Measurements from ENCODE around the gene DTNBP1.

The DTNBP1 gene

DNA sequence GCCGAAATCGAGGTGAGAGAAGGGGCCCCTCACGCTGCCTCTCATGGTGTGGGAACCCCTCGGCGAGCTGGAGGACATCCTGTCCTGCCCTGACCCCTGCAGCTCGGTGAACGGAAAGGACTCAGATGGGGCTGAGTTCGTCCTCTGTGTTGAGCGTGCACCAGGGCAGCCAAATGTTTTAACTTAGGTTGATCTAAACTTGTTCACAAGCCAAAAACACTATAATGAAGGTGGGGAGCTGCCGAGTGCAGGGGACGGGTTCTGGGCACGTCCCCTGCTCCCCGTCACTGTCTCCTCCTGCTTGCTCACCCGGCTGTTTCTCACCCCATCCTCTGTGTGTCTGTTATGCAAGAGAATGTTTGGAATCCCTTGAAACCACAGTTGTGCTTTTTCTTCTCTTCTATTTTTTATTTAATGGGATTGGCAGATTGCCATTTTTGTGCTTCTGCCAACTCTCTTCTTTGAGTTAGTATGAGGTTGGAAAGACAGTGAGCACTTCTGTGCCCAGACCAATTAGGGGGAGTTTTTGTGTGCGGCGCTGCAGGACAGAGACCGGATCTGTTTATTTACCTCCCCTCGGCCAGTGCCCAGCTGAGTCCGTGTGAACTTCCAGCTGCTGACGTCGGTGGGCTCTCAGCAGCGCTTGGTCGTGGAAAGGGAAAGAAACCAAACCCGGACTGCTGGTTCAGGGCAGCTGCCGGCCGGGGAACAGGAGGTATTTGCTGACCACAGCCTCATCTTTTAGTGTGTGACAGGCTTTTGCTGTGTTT lies 158.1 kb downstream of the DTNBP1 start (continued):
- TF ChIP-seq, protein P1, sequence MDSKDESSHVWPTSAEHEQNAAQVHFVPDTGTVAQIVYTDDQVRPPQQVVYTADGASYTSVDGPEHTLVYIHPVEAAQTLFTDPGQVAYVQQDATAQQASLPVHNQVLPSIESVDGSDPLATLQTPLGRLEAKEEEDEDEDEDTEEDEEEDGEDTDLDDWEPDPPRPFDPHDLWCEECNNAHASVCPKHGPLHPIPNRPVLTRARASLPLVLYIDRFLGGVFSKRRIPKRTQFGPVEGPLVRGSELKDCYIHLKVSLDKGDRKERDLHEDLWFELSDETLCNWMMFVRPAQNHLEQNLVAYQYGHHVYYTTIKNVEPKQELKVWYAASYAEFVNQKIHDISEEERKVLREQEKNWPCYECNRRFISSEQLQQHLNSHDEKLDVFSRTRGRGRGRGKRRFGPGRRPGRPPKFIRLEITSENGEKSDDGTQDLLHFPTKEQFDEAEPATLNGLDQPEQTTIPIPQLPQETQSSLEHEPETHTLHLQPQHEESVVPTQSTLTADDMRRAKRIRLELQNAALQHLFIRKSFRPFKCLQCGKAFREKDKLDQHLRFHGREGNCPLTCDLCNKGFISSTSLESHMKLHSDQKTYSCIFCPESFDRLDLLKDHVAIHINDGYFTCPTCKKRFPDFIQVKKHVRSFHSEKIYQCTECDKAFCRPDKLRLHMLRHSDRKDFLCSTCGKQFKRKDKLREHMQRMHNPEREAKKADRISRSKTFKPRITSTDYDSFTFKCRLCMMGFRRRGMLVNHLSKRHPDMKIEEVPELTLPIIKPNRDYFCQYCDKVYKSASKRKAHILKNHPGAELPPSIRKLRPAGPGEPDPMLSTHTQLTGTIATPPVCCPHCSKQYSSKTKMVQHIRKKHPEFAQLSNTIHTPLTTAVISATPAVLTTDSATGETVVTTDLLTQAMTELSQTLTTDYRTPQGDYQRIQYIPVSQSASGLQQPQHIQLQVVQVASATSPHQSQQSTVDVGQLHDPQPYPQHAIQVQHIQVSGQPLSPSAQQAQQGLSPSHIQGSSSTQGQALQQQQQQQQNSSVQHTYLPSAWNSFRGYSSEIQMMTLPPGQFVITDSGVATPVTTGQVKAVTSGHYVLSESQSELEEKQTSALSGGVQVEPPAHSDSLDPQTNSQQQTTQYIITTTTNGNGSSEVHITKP (tag by site-specific recombination; IDR thresholded peaks at IDR 0.05): peak; percentile 87
- no peak for TF ChIP-seq ZNF677 (tag by site-specific recombination; IDR thresholded peaks at IDR 0.05)
- no peak for TF ChIP-seq ZNF76 (tag by site-specific recombination; IDR thresholded peaks at IDR 0.05; ENCODE audit: borderline replicate concordance, low read depth)
- no peak for TF ChIP-seq ZNF501 (tag by site-specific recombination; IDR thresholded peaks at IDR 0.05)
- no peak for TF ChIP-seq ZNF48 (tag by site-specific recombination; IDR thresholded peaks at IDR 0.05)
- TF ChIP-seq ZNF561 (tag by site-specific recombination; IDR thresholded peaks at IDR 0.05; ENCODE audit: borderline replicate concordance): peak; percentile 66; the same call in 1 of the 2 replicates
- TF ChIP-seq ZNF223 (tag by site-specific recombination; IDR thresholded peaks at IDR 0.05): no peak
- TF ChIP-seq, protein P2, sequence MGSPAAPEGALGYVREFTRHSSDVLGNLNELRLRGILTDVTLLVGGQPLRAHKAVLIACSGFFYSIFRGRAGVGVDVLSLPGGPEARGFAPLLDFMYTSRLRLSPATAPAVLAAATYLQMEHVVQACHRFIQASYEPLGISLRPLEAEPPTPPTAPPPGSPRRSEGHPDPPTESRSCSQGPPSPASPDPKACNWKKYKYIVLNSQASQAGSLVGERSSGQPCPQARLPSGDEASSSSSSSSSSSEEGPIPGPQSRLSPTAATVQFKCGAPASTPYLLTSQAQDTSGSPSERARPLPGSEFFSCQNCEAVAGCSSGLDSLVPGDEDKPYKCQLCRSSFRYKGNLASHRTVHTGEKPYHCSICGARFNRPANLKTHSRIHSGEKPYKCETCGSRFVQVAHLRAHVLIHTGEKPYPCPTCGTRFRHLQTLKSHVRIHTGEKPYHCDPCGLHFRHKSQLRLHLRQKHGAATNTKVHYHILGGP (tag by site-specific recombination; IDR thresholded peaks at IDR 0.05): 0 out of 2 replicates have a peak, but pooled peaks have one; percentile 12
- TF ChIP-seq, protein P3, sequence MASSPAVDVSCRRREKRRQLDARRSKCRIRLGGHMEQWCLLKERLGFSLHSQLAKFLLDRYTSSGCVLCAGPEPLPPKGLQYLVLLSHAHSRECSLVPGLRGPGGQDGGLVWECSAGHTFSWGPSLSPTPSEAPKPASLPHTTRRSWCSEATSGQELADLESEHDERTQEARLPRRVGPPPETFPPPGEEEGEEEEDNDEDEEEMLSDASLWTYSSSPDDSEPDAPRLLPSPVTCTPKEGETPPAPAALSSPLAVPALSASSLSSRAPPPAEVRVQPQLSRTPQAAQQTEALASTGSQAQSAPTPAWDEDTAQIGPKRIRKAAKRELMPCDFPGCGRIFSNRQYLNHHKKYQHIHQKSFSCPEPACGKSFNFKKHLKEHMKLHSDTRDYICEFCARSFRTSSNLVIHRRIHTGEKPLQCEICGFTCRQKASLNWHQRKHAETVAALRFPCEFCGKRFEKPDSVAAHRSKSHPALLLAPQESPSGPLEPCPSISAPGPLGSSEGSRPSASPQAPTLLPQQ (tag by site-specific recombination; IDR thresholded peaks at IDR 0.05): peak; percentile 47; the same call in 1 of the 2 replicates
- TF ChIP-seq ZNF292 (tag by site-specific recombination; IDR thresholded peaks at IDR 0.05; ENCODE audit: borderline replicate concordance, low read depth): no peak
- TF ChIP-seq ZSCAN30 (tag by site-specific recombination; IDR thresholded peaks at IDR 0.05): peak; percentile 77; the same call in 1 of the 2 replicates
- no peak; the same call in 1 of the 2 replicates for TF ChIP-seq ZNF654 (tag by site-specific recombination; IDR thresholded peaks at IDR 0.05; ENCODE audit: low read depth)
- no peak for TF ChIP-seq ZNF701 (tag by site-specific recombination; IDR thresholded peaks at IDR 0.05)
- TF ChIP-seq ZNF24 (tag by site-specific recombination; IDR thresholded peaks at IDR 0.05): peak; percentile 71; the same call in 1 of the 2 replicates
- TF ChIP-seq ZNF341 (tag by site-specific recombination; IDR thresholded peaks at IDR 0.05; ENCODE audit: low read depth): 0 out of 2 replicates have a peak, but pooled peaks have one; percentile 13
- no peak for TF ChIP-seq ZNF610 (tag by site-specific recombination; IDR thresholded peaks at IDR 0.05; ENCODE audit: borderline replicate concordance)
- TF ChIP-seq KLF16 (tag by site-specific recombination; IDR thresholded peaks at IDR 0.05): no peak
- TF ChIP-seq ZNF221 (tag by site-specific recombination; IDR thresholded peaks at IDR 0.05; ENCODE audit: borderline replicate concordance): no peak
- TF ChIP-seq, protein P4, sequence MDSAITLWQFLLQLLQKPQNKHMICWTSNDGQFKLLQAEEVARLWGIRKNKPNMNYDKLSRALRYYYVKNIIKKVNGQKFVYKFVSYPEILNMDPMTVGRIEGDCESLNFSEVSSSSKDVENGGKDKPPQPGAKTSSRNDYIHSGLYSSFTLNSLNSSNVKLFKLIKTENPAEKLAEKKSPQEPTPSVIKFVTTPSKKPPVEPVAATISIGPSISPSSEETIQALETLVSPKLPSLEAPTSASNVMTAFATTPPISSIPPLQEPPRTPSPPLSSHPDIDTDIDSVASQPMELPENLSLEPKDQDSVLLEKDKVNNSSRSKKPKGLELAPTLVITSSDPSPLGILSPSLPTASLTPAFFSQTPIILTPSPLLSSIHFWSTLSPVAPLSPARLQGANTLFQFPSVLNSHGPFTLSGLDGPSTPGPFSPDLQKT (IDR thresholded peaks at IDR 0.05; ENCODE audit: borderline replicate concordance, low read depth, low read length): no peak
- TF ChIP-seq, protein P5, sequence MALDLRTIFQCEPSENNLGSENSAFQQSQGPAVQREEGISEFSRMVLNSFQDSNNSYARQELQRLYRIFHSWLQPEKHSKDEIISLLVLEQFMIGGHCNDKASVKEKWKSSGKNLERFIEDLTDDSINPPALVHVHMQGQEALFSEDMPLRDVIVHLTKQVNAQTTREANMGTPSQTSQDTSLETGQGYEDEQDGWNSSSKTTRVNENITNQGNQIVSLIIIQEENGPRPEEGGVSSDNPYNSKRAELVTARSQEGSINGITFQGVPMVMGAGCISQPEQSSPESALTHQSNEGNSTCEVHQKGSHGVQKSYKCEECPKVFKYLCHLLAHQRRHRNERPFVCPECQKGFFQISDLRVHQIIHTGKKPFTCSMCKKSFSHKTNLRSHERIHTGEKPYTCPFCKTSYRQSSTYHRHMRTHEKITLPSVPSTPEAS (tag by site-specific recombination; IDR thresholded peaks at IDR 0.05): no peak
- no peak for TF ChIP-seq YY1 (tag by site-specific recombination; IDR thresholded peaks at IDR 0.05)
- peak; percentile 97 for TF ChIP-seq MZF1 (tag by site-specific recombination; IDR thresholded peaks at IDR 0.05; ENCODE audit: borderline replicate concordance)
- TF ChIP-seq, protein P6, sequence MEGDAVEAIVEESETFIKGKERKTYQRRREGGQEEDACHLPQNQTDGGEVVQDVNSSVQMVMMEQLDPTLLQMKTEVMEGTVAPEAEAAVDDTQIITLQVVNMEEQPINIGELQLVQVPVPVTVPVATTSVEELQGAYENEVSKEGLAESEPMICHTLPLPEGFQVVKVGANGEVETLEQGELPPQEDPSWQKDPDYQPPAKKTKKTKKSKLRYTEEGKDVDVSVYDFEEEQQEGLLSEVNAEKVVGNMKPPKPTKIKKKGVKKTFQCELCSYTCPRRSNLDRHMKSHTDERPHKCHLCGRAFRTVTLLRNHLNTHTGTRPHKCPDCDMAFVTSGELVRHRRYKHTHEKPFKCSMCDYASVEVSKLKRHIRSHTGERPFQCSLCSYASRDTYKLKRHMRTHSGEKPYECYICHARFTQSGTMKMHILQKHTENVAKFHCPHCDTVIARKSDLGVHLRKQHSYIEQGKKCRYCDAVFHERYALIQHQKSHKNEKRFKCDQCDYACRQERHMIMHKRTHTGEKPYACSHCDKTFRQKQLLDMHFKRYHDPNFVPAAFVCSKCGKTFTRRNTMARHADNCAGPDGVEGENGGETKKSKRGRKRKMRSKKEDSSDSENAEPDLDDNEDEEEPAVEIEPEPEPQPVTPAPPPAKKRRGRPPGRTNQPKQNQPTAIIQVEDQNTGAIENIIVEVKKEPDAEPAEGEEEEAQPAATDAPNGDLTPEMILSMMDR (tag by site-specific recombination; IDR thresholded peaks at IDR 0.05): peak; percentile 24; the same call in 1 of the 2 replicates
- peak; percentile 78 for TF ChIP-seq GLIS1 (tag by site-specific recombination; IDR thresholded peaks at IDR 0.05)
- TF ChIP-seq, protein P7, sequence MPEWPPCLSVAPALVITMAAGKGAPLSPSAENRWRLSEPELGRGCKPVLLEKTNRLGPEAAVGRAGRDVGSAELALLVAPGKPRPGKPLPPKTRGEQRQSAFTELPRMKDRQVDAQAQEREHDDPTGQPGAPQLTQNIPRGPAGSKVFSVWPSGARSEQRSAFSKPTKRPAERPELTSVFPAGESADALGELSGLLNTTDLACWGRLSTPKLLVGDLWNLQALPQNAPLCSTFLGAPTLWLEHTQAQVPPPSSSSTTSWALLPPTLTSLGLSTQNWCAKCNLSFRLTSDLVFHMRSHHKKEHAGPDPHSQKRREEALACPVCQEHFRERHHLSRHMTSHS (tag by site-specific recombination; IDR thresholded peaks at IDR 0.05): no peak
- TF ChIP-seq OSR2 (tag by site-specific recombination; IDR thresholded peaks at IDR 0.05): peak; percentile 81
- no peak for TF ChIP-seq ZNF571 (tag by site-specific recombination; IDR thresholded peaks at IDR 0.05)
- TF ChIP-seq ZNF10 (tag by site-specific recombination; IDR thresholded peaks at IDR 0.05): 0 out of 2 replicates have a peak, but pooled peaks have one; percentile 6

Measured in HEK293 (cell line).